ENCODE results near the gene LIG3. TPM values are rescaled to one million over a fixed set of nuclear protein-coding genes. Genes with fewer than 3 reads are reported as not detected.

LIG3 gene
- total and polyA plus RNA-seq, 2 of the 13 experiments (the other 11 are each of a cell fraction or from before 2014, with no cell fraction given) = 34.4 to 36.2 TPM

- no peak for TF ChIP-seq ZNF646 (CRISPR knock-in tag; IDR thresholded peaks at IDR 0.05)
- TF ChIP-seq ZNF782 (CRISPR knock-in tag; IDR thresholded peaks at IDR 0.05; ENCODE audit: borderline replicate concordance) = no peak
- no peak for TF ChIP-seq ZNF296 (CRISPR knock-in tag; conservative IDR thresholded peaks at IDR 0.05)
- TF ChIP-seq FOXK1 (CRISPR knock-in tag; IDR thresholded peaks at IDR 0.05; ENCODE audit: borderline replicate concordance, low read depth) = peak; percentile 32; the same call in 1 of the 2 replicates
- TF ChIP-seq ZNF143 (CRISPR knock-in tag; IDR thresholded peaks at IDR 0.05) = no peak
- no peak for TF ChIP-seq NFYB (CRISPR knock-in tag; IDR thresholded peaks at IDR 0.05)
- TF ChIP-seq ZNF10 (CRISPR knock-in tag; IDR thresholded peaks at IDR 0.05; ENCODE audit: borderline replicate concordance, low read depth) = no peak
- TF ChIP-seq ZMYM3 (CRISPR knock-in tag; IDR thresholded peaks at IDR 0.05) = no peak
- no peak for TF ChIP-seq ZNF788 (CRISPR knock-in tag; IDR thresholded peaks at IDR 0.05; ENCODE audit: borderline replicate concordance)
- no peak for TF ChIP-seq ZZZ3 (CRISPR knock-in tag; IDR thresholded peaks at IDR 0.05; ENCODE audit: borderline replicate concordance)
- no peak for TF ChIP-seq ETV6 (CRISPR knock-in tag; conservative IDR thresholded peaks at IDR 0.05)
- TF ChIP-seq ZNF777 (CRISPR knock-in tag; IDR thresholded peaks at IDR 0.05) = no peak
- TF ChIP-seq ZNF672 (CRISPR knock-in tag; IDR thresholded peaks at IDR 0.05) = no peak
- peak; percentile 26; the same call in 1 of the 2 replicates for TF ChIP-seq ZGPAT (CRISPR knock-in tag; IDR thresholded peaks at IDR 0.05)
- TF ChIP-seq NCOA5 (CRISPR knock-in tag; IDR thresholded peaks at IDR 0.05) = no peak
- peak; percentile 42; the same call in 1 of the 2 replicates for TF ChIP-seq ZNF652 (CRISPR knock-in tag; IDR thresholded peaks at IDR 0.05; ENCODE audit: borderline replicate concordance, low read depth)
- no peak for TF ChIP-seq NR0B2 (CRISPR knock-in tag; IDR thresholded peaks at IDR 0.05)
- no peak for TF ChIP-seq ZC3H13 (CRISPR knock-in tag; IDR thresholded peaks at IDR 0.05)
- no peak for TF ChIP-seq IRF2 (CRISPR knock-in tag; IDR thresholded peaks at IDR 0.05)
- no peak for TF ChIP-seq CENPT (CRISPR knock-in tag; IDR thresholded peaks at IDR 0.05; ENCODE audit: low read depth)
- no peak for TF ChIP-seq MED8 (CRISPR knock-in tag; IDR thresholded peaks at IDR 0.05; ENCODE audit: insufficient replicate concordance)
- TF ChIP-seq ZNF264 (CRISPR knock-in tag; IDR thresholded peaks at IDR 0.05) = 0 out of 2 replicates have a peak, but pooled peaks have one; percentile 24
- no peak for TF ChIP-seq FLYWCH1 (CRISPR knock-in tag; IDR thresholded peaks at IDR 0.05)
- TF ChIP-seq ZFP82 (CRISPR knock-in tag; IDR thresholded peaks at IDR 0.05; ENCODE audit: borderline replicate concordance) = no peak
These were observed 71.4 kb downstream of the LIG3 start (continued) for GRCh38 chr17:35051579-35052240.

Data from HepG2 (cell line).